Measurements from ENCODE around the gene ANKFY1. TPM values are rescaled to one million over a fixed set of nuclear protein-coding genes. Genes with fewer than 3 reads are reported as not detected.

Gene ANKFY1
- total RNA-seq, 1 experiment from 2014 or later, result 38.6 TPM

GRCh38 chr17:4269915-4270314 is 6.1 kb upstream of the ANKFY1 start:
- Histone ChIP-seq H3K27ac (ENCODE audit: low read length) (no peak overlapping the region), H3K27me3 (ENCODE audit: control insufficient read depth, insufficient read depth, low read length) (no peaks in the 10 kb centered on the region), H3K9me3 (ENCODE audit: control insufficient read depth, insufficient read depth, low read depth, low read length) (no peaks in the 10 kb centered on the region), H3K4me3 (ENCODE audit: low read depth in 2 of 2, low read length in 2 of 2) (no peak overlapping the region), H3K4me1 (ENCODE audit: control insufficient read depth, insufficient read depth, low read length) (no peaks in the 10 kb centered on the region), H3K36me3 (ENCODE audit: control insufficient read depth, insufficient read depth, low read length) (peaks cover 16% of the 10 kb centered on the region)
- ChIA-PET CTCF (no interaction called here), POLR2A (no interaction called here)
- intact Hi-C loops (cut with micrococcal nuclease; ENCODE audit: unreplicated experiment) (no loop called here), in situ Hi-C loops (cut with HindIII; ENCODE audit: low pct_unique_long_range_greater_than_20kb, low sequenced_read_pairs) (no loop called here)
- no TSS peak for BruUV-seq (replicated peaks)
- ATAC-seq (no peak), DNase-seq (ENCODE audit: low read depth, low spot score) (no peak)
- TF ChIP-seq SIN3A (IDR thresholded peaks at IDR 0.05; ENCODE audit: borderline replicate concordance, insufficient read depth, low read depth, low read length), result no peak
- TF ChIP-seq POLR2AphosphoS5 (IDR thresholded peaks at IDR 0.05; ENCODE audit: low read depth, low read length), result no peak
- no peak for TF ChIP-seq REST (IDR thresholded peaks at IDR 0.05; ENCODE audit: insufficient read depth in 1 of 2, low read depth in 2 of 2, low read length in 1 of 2)

GRCh38 chr17:4267402-4267801 is 3.6 kb upstream of the ANKFY1 start:
- Histone ChIP-seq H3K36me3 (ENCODE audit: control insufficient read depth, insufficient read depth, low read length) (peaks cover 21% of the 10 kb centered on the region), H3K4me3 (ENCODE audit: low read depth in 2 of 2, low read length in 2 of 2) (no peak overlapping the region), H3K9me3 (ENCODE audit: control insufficient read depth, insufficient read depth, low read depth, low read length) (no peaks in the 10 kb centered on the region), H3K4me1 (ENCODE audit: control insufficient read depth, insufficient read depth, low read length) (peaks cover 4% of the 10 kb centered on the region; the same call in 1 of the 2 replicates), H3K27ac (ENCODE audit: low read length) (no peak overlapping the region), H3K27me3 (ENCODE audit: control insufficient read depth, insufficient read depth, low read length) (no peaks in the 10 kb centered on the region)
- ChIA-PET POLR2A (no interaction called here), CTCF (no interaction called here)
- TF ChIP-seq SIN3A (IDR thresholded peaks at IDR 0.05; ENCODE audit: borderline replicate concordance, insufficient read depth, low read depth, low read length) (no peak), TCF7L2 (IDR thresholded peaks at IDR 0.05; ENCODE audit: low read depth, low read length) (no peak), POLR2AphosphoS5 (IDR thresholded peaks at IDR 0.05; ENCODE audit: low read depth, low read length) (no peak), REST (IDR thresholded peaks at IDR 0.05; ENCODE audit: insufficient read depth in 1 of 2, low read depth in 2 of 2, low read length in 1 of 2) (no peak), CTCF (IDR thresholded peaks at IDR 0.05) (no peak)
- intact Hi-C loops (cut with micrococcal nuclease; ENCODE audit: unreplicated experiment), result no loop called here
- DNase-seq (ENCODE audit: low read depth, low spot score) (no peak), ATAC-seq (no peak)
- BruUV-seq (replicated peaks), result no TSS peak
- in situ Hi-C loops (cut with HindIII; ENCODE audit: low pct_unique_long_range_greater_than_20kb, low sequenced_read_pairs), result no loop called here

Measured in Panc1 (cell line).